Measurements from ENCODE around the gene CCDC81. TPM values are rescaled to one million over a fixed set of nuclear protein-coding genes. Genes with fewer than 3 reads are reported as not detected.
"Not testable (repeated sequence)": the region's sequence is repeated elsewhere in the genome, so short reads cannot be mapped to it uniquely, and the experiment has no call there.

CCDC81 gene
- 1 to 10 TPM in 1 of 2 donors, under 1 TPM in 1; 0.41 to 1.0 TPM for total RNA-seq

DNA sequence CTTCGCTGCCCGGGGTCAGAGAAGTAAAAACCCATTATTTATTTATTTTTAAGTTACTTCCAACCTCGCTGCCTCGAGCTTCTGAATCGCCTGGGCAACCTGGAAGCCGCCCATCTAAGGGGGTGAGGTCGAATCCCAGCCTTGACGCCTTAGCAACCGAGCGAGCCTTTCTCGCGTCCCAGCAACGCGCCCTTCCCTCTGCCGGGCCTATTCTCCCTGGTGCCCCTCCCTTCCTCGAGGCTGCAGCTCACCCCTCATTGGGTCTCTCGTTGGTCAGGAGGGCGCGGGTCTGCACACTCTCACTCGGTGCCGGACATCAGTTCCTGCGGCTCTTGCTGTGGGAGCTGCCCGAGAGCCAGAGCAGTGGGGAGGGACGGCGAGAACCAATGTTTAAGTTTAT lies at the start of gene CCDC81:
TSS of gene CCDC81 (plus strand) at position 302 of the 400 bp plus-strand sequence. CDS start 277 bp downstream, outside the sequence.
- Mint-ChIP-seq H3K27me3 (peaks cover 4% of the 10 kb centered on the region), H3K27ac (no peak within 1 kb of the TSS), H3K4me1 (no peaks in the 10 kb centered on the region), H3K4me3 (no peak within 1 kb of the TSS), H3K9me3 (no peaks in the 10 kb centered on the region), H3K36me3 (ENCODE audit: low read depth) (no peaks in the 10 kb centered on the region)
- no peak for ATAC-seq (replicated peaks)

DNA sequence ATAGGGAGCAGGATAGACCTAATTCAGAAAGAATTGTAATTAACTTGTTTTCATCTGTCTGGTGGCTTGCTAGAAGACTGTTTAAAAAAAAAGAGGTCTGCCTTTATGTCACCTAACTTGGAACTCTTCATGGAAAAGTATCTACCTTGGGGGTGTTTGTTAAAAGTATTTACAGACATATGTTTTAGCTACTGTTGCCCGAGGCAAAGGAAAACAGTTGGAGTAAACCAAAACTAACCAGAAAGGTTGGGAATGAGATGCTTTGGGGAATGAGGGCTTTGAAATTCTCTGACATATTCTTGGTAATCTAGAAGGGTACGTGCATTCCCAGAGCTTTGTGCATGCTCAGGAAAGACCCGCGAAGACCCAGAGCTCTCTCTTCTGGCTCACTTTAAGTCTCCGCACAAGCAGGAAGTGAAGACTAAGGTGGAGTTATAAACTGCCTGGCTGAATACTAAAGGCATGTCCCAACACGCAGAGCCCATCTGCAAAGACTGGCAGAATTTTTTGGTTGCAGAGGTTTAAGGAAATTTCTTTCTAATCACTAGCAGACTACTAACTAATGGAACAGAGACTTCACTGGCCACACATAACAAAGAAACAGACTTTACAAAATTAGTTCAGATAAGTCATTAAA lies 39.4 kb upstream of the CCDC81 start:
- no peak for ATAC-seq (replicated peaks)
- Mint-ChIP-seq H3K4me3 (no peak overlapping the region), H3K27me3 (no peaks in the 10 kb centered on the region), H3K36me3 (ENCODE audit: low read depth) (peaks cover 94% of the 10 kb centered on the region), H3K4me1 (no peaks in the 10 kb centered on the region), H3K9me3 (no peaks in the 10 kb centered on the region), H3K27ac (no peak overlapping the region)

DNA sequence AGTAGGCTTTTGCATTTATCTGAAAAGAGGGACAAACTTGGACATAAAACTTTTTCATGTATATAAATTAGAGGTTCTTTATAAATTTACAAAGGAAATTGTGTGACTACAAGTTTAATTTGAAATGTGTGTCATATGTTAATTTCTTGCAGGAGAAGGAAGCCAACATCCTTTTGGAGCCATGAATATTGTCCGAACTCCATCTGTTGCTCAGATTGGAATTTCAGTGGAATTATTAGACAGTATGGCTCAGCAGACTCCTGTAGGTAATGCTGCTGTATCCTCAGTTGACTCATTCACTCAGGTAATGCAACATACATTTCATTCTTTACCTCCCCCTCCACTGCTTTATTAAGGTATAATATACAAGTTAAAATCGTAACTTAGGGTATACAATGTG lies 37.5 kb upstream of the CCDC81 start:
- Mint-ChIP-seq H3K27me3 (no peaks in the 10 kb centered on the region), H3K4me1 (peaks cover 3% of the 10 kb centered on the region), H3K9me3 (no peaks in the 10 kb centered on the region), H3K36me3 (ENCODE audit: low read depth) (peaks cover 99% of the 10 kb centered on the region), H3K4me3 (no peak overlapping the region), H3K27ac (no peak overlapping the region)
- ATAC-seq (replicated peaks) = no peak

DNA sequence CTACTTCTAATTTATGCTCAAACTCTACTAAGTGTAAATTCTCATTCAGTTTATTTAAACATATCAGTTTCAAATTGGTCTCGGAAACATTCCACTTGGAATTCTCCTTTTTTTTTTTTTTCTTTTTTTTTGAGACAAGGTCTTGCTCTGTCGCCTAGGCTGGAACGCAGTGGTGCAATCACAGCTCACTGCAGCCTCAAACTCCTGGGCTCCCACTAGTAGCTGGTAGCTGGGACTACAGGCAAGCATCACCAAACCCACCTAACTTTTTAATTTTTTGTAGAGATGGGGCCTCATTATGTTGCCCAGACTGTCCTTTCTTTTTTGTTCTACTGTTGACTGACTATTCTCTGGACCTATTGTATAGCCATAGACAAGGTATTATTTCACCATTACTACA lies 33.3 kb upstream of the CCDC81 start:
- peaks cover 7% of the 10 kb centered on the region for H3K4me1 Mint-ChIP-seq
- ATAC-seq (replicated peaks) = no peak
- H3K27me3 Mint-ChIP-seq = no peaks in the 10 kb centered on the region
- H3K9me3 Mint-ChIP-seq = no peaks in the 10 kb centered on the region
- no peak overlapping the region for H3K27ac Mint-ChIP-seq
- H3K36me3 Mint-ChIP-seq (ENCODE audit: low read depth) = peaks cover 93% of the 10 kb centered on the region
- H3K4me3 Mint-ChIP-seq = no peak overlapping the region

GRCh38 chr11:86346513-86346912 lies 28.2 kb upstream of the CCDC81 start:
- Mint-ChIP-seq H3K36me3 (ENCODE audit: low read depth) (peaks cover 54% of the 10 kb centered on the region), H3K4me1 (peaks cover 7% of the 10 kb centered on the region), H3K27ac (no peak overlapping the region), H3K4me3 (no peak overlapping the region), H3K27me3 (no peaks in the 10 kb centered on the region), H3K9me3 (no peaks in the 10 kb centered on the region)
- no peak for ATAC-seq (replicated peaks)

- Mint-ChIP-seq H3K4me1 (no peaks in the 10 kb centered on the region), H3K4me3 (no peak overlapping the region), H3K27me3 (no peaks in the 10 kb centered on the region), H3K36me3 (ENCODE audit: low read depth) (no peaks in the 10 kb centered on the region), H3K9me3 (no peaks in the 10 kb centered on the region), H3K27ac (no peak overlapping the region)
- no peak for ATAC-seq (replicated peaks)
These were observed 19.4 kb upstream of the CCDC81 start for GRCh38 chr11:86355256-86355655.

DNA sequence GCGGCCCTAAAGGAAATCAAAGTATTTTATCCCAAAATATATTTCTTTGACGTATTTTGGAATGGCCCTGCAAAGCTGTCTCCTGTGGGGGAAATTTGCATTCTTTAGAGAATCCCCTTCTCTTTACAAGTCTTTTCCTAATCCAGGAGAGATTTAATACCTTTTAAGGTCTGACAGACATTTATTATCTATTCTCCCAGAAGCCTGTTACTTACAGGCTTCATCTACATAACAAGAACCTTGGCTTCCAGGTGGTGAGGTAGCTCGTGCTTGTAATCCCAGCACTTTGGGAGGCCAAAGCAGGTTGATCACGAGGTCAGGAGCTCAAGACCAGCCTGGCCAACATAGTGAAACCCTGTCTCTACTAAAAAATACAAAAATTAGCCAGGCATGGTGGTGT lies 17.3 kb upstream of the CCDC81 start:
- not testable (repeated sequence) for H3K36me3 Mint-ChIP-seq (ENCODE audit: low read depth); H3K27ac Mint-ChIP-seq; H3K4me3 Mint-ChIP-seq; ATAC-seq (replicated peaks); H3K4me1 Mint-ChIP-seq; H3K27me3 Mint-ChIP-seq; H3K9me3 Mint-ChIP-seq

DNA sequence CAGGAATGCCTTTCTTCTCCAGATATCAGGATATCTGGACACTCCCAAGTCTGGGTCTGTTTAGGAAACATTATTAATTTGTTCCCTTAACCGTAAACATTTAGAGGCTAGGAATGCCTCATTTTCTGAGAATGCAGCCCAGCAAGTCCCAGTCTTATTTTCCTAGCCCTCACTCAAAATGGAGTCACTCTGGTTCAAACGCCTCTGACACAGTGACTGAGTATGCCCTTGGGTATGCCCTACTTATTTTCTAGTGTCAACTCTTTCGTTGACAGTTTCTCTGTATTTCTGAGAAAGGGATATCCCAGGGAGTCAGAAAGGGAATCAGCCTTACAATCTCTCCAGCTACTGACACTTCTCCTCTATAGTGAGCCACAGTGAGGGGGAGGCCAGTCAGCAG lies 16.0 kb upstream of the CCDC81 start:
- Mint-ChIP-seq H3K27ac (no peak overlapping the region), H3K9me3 (peaks cover 3% of the 10 kb centered on the region), H3K27me3 (no peaks in the 10 kb centered on the region), H3K36me3 (ENCODE audit: low read depth) (no peaks in the 10 kb centered on the region), H3K4me3 (no peak overlapping the region), H3K4me1 (no peaks in the 10 kb centered on the region)
- ATAC-seq (replicated peaks) = no peak

DNA sequence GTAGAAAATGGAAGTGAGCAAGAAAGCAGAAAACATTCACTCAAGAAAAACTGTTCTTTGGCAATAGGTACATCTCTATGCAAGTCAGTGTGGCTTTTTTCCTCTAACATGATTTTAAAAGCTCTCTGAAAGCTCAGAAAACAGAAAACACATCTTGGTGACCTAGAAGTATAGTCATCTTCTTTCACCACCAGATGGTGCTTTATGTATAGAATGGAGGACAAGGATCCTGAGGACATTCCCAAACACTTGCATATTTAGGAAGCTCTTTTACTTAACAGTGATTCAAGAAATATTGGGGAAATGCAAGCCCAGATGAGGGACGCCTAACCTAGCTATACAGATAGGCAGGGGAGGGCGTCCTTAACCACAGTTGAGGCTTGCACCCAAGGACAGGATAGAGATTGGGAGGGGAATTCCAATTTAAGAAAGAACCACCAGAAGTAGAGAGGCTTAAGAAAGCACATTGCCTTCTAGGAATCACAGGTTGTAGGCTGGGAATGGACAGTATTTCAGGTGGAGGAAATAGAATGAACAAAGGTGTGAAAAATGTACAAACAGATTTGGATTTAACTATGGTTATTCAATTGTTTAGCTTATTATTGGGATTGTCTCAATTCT lies 13.8 kb upstream of the CCDC81 start:
- Mint-ChIP-seq H3K9me3 (peaks cover 3% of the 10 kb centered on the region), H3K4me3 (no peak overlapping the region), H3K36me3 (ENCODE audit: low read depth) (no peaks in the 10 kb centered on the region), H3K27me3 (no peaks in the 10 kb centered on the region), H3K27ac (no peak overlapping the region), H3K4me1 (no peaks in the 10 kb centered on the region)
- no peak for ATAC-seq (replicated peaks)

GRCh38 chr11:86363424-86363823 lies 11.3 kb upstream of the CCDC81 start:
- H3K4me3 Mint-ChIP-seq = no peak overlapping the region

DNA sequence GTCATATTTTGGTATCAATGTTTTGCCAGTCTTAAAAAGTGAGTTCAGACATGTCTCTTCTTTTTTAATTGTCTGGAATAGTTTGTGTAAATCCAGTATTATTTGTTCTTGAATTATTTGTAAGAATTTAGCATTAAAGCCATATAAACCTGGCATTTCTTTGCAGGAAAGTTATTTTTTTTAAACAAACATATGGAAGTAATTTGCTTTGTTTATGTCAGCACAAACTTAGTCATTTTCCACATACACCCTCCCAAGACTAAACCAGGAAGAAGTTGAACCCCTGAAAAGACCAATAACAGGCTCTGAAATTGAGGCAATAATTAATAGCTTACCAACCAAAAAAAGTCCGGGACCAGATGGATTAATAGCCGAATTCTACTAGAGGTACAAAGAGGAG lies 9.1 kb upstream of the CCDC81 start:
- Mint-ChIP-seq H3K27ac (no peak overlapping the region), H3K4me3 (no peak overlapping the region), H3K4me1 (no peaks in the 10 kb centered on the region), H3K27me3 (no peaks in the 10 kb centered on the region), H3K9me3 (peaks cover 3% of the 10 kb centered on the region), H3K36me3 (ENCODE audit: low read depth) (no peaks in the 10 kb centered on the region)
- ATAC-seq (replicated peaks) = no peak

More at GRCh38 chr11:86363424-86363823, 11.3 kb upstream of the CCDC81 start:
- Mint-ChIP-seq H3K9me3 (peaks cover 3% of the 10 kb centered on the region), H3K27ac (no peak overlapping the region), H3K36me3 (ENCODE audit: low read depth) (no peaks in the 10 kb centered on the region), H3K4me1 (no peaks in the 10 kb centered on the region), H3K27me3 (no peaks in the 10 kb centered on the region)
- no peak for ATAC-seq (replicated peaks)

GRCh38 chr11:86369668-86370067 lies 5.0 kb upstream of the CCDC81 start:
- H3K27me3 Mint-ChIP-seq = peaks cover 4% of the 10 kb centered on the region
- H3K4me1 Mint-ChIP-seq = no peaks in the 10 kb centered on the region
- H3K9me3 Mint-ChIP-seq = no peaks in the 10 kb centered on the region
- no peak overlapping the region for H3K4me3 Mint-ChIP-seq
- H3K27ac Mint-ChIP-seq = no peak overlapping the region
- no peaks in the 10 kb centered on the region for H3K36me3 Mint-ChIP-seq (ENCODE audit: low read depth)
- no peak for ATAC-seq (replicated peaks)

DNA sequence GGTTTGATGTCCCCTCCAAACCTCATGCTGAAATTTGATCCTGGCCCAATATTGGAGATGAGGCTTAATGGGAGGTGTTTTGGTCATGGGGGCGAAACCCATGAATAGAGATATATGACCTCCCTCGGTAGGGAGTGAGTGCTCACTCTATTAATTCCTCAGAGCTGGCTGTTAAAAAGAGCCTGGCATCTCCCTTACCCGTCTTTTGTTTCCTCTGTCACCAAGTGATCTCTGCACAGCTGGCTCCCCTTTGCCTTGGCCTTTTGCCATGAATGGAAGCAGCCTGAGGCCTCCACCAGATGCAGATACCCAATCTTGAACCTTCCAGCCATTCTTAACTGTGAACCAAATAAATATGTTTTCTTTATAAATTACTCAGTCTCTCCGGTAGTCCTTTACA lies 4.5 kb upstream of the CCDC81 start:
- H3K27me3 Mint-ChIP-seq = peaks cover 4% of the 10 kb centered on the region
- no peak for ATAC-seq (replicated peaks)
- no peak overlapping the region for H3K4me3 Mint-ChIP-seq
- no peaks in the 10 kb centered on the region for H3K36me3 Mint-ChIP-seq (ENCODE audit: low read depth)
- no peak overlapping the region for H3K27ac Mint-ChIP-seq
- H3K9me3 Mint-ChIP-seq = no peaks in the 10 kb centered on the region
- no peaks in the 10 kb centered on the region for H3K4me1 Mint-ChIP-seq

DNA sequence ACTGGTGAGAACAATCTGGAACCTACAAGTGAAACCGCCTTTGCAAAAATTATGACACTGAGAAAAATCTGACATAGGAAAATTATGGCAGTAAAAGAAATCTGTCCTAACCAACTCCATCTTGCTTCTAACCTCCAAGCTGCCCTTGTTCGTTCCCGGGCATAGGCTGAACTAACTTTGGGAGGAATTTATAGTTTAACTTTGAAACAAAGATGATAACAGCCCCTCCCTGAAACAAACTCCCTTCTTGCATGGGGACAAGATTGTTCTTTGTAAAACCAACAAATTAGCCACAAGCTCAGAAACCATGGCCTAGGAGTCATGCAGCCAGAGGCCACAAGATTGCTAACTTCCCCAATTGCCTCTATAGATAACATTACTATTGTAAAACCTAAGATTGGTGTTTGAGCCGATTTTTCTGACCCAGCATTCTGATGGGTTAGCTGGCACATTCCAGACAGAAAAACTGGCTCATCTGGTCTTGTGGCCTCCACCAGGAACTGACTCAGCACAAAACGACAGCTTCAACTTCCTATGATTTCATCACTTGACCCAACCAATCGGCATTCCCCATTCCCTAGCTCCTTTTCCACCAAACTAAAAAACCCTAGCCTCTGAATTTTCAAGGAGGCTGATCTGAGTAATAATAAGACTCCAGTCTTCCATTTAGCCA lies 3.6 kb upstream of the CCDC81 start:
- no peak overlapping the region for H3K27ac Mint-ChIP-seq
- H3K4me1 Mint-ChIP-seq = no peaks in the 10 kb centered on the region
- H3K36me3 Mint-ChIP-seq (ENCODE audit: low read depth) = no peaks in the 10 kb centered on the region
- peaks cover 4% of the 10 kb centered on the region for H3K27me3 Mint-ChIP-seq
- ATAC-seq (replicated peaks) = peak; percentile 24
- no peaks in the 10 kb centered on the region for H3K9me3 Mint-ChIP-seq
- H3K4me3 Mint-ChIP-seq = no peak overlapping the region

DNA sequence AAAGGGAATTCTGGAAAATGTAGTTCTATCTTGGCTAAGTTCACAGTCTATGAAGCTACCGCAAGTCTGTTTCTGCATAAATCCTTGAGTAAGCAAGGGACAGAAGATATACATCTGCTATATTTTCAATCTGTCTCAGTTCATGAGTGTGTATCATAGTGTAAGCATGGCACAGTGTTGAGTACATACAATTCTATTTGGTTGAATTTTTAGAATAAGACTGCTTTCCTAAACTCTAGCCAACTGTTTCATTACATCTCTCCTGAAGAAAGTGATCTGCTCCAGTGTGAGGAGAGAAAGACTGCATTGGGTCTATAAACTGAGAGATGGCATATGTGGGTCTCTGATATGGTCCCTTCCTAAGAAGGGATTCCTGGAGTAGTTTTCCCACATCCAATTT lies 2.6 kb upstream of the CCDC81 start:
- Mint-ChIP-seq H3K27ac (no peak overlapping the region), H3K9me3 (no peaks in the 10 kb centered on the region), H3K36me3 (ENCODE audit: low read depth) (no peaks in the 10 kb centered on the region), H3K4me3 (no peak overlapping the region), H3K4me1 (no peaks in the 10 kb centered on the region), H3K27me3 (peaks cover 4% of the 10 kb centered on the region)
- no peak for ATAC-seq (replicated peaks)
